Heart left ventricle (tissue), 13 donors: Measurements from ENCODE around the gene GALM.

Experiments used
- POLR2A ChIP-seq, 2 donors: fragments of 450-650 bp; IDR thresholded peaks; one replicate each; pipeline ENCODE4 v1.6.1; 2017; ENCODE audit warnings: antibody characterized with exemption in 2 of 2, mild to moderate bottlenecking in 2 of 2, moderate library complexity in 2 of 2
- TF ChIP-seq, protein P1 (sequence below), 12 donors: fragments of 200-600 bp; sonication (generic) in 4 of 12; IDR thresholded peaks; one replicate each; pipeline versions ENCODE4 v1.5.0 to v1.8.0; 2018 to 2022; ENCODE audit warnings: antibody characterized with exemption in 12 of 12, mild to moderate bottlenecking in 5 of 12
- donor health status: ischemic (EF 13 %, LVEDD 7.1; RV severe dilation, severe dysfunction).
- donor health status: DM: no; HTN: yes; CAD: no.
- donor health status: DM: no; HTN: no; CAD: no.
- donor health status: ischemic (EF 25% LVEDD 6.9; RV normal size, moderate dysfunction).
- donor health status: ischemic (EF 25% LVEDD 5.7; RV mildly dilated, moderate dysfunction).
- donor health status: ischemic (EF 35%, LVEDD 5.7; RV mildly dilated, moderate dysfunction).
- donor health status: nonischemic (EF 11% LVEDD 7.7; RV severe dilation, severe dysfunction).
- donor health status: DM: yes; HTN: yes; CAD: no.
- donor health status: PGD.
- donor health status: ischemic (EF 29% LVEDD 5.4; RV normal size, mild dysfunction).
- donor health status: nonischemic (EF 23%, LVEDD 6.1; RV moderate dilation, normal function).

DNA sequence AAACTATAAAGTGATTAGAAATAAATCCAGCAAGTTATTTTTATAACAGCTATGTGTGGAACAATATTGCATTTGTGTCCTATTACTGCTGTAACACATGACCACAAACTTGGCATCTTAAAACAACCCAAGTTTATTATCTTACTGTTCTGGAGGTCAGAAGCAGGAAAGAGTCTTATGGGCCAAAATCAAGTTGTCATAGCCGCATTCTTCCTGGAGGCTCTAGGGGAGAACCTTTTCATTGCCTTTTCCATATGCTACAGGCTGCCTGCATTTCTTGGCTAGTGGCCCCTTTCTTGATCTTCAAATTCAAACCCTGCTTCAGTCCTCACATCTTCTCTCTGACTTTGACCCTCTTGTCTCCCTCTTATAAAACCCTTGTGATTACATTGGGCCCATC, 36.2 kb upstream of the GALM start:
- TF ChIP-seq, protein P1, sequence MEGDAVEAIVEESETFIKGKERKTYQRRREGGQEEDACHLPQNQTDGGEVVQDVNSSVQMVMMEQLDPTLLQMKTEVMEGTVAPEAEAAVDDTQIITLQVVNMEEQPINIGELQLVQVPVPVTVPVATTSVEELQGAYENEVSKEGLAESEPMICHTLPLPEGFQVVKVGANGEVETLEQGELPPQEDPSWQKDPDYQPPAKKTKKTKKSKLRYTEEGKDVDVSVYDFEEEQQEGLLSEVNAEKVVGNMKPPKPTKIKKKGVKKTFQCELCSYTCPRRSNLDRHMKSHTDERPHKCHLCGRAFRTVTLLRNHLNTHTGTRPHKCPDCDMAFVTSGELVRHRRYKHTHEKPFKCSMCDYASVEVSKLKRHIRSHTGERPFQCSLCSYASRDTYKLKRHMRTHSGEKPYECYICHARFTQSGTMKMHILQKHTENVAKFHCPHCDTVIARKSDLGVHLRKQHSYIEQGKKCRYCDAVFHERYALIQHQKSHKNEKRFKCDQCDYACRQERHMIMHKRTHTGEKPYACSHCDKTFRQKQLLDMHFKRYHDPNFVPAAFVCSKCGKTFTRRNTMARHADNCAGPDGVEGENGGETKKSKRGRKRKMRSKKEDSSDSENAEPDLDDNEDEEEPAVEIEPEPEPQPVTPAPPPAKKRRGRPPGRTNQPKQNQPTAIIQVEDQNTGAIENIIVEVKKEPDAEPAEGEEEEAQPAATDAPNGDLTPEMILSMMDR (IDR thresholded peaks at IDR 0.05), result no peak
- TF ChIP-seq POLR2A (IDR thresholded peaks at IDR 0.05), result no peak
